ENCODE results near the gene ANKRD63. TPM values are rescaled to one million over a fixed set of nuclear protein-coding genes. Genes with fewer than 3 reads are reported as not detected.

The ANKRD63 gene
- total and polyA plus RNA-seq, 2 of the 13 experiments (the other 11 are each of a cell fraction or from before 2014, with no cell fraction given): not detected

DNA sequence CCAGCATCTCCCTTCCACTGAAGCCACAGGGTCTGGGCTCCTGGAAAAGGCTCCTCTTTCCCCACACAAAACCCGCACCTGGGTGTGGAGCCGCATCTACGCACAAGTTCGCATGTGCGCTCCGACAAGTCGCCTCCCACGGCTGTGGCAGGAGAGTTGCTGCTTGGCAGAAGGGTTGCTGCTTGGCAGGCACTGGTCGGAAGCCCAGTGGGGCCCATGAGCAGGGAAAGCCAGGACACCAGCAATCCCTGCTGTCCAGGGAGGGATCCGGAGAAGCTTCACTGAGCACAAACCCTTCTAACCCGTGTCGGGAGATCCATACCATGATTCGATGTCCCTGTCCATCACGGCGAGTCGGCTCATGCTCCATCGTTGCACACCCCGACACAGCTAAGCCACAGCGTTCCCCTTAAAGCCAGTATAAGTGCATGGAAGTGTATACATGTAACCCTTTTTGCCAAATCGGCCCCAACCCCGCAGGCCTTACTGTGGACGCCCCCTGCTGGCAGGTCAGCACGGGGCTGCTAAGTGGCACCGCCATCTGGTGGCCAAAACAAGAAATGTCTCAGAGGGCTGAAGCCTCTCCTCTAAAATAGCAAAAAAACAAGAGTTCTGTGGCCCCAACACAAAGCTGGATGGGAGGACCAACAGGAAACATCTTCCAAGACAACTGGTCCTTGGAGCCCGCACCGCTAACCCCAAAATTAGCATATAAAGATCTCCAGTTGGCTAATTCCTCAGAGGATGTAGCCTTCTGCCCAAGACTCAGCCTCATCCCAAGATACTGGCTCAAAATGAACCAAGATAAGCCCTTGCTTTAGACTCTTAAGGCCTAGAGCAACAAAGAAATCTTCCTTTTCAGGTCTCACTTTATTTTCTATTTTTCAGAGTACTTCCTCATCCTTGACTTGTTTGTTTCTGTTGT lies 8.3 kb downstream of the ANKRD63 start (continued):
- TF ChIP-seq STAG1 (CRISPR knock-in tag; IDR thresholded peaks at IDR 0.05) (peak; percentile 88), EP300 (IDR thresholded peaks at IDR 0.05; ENCODE audit: low read depth in 2 of 2, low read length in 2 of 2) (no peak), EP300 (CRISPR knock-in tag; IDR thresholded peaks at IDR 0.05; ENCODE audit: borderline replicate concordance) (0 out of 2 replicates have a peak, but pooled peaks have one; percentile 21), ZNF224 (CRISPR knock-in tag; IDR thresholded peaks at IDR 0.05) (no peak), SRSF4 (IDR thresholded peaks at IDR 0.05; ENCODE audit: low read depth, low read length, poor library complexity, severe bottlenecking) (no peak), SP140L (CRISPR knock-in tag; IDR thresholded peaks at IDR 0.05; ENCODE audit: borderline replicate concordance) (0 out of 2 replicates have a peak, but pooled peaks have one; percentile 62), HOXA9 (CRISPR knock-in tag; IDR thresholded peaks at IDR 0.05; ENCODE audit: borderline replicate concordance) (no peak), NR2F2 (IDR thresholded peaks at IDR 0.05; ENCODE audit: borderline replicate concordance, low read depth) (0 out of 2 replicates have a peak, but pooled peaks have one; percentile 18), PHF8 (CRISPR knock-in tag; IDR thresholded peaks at IDR 0.05) (no peak)
- TF ChIP-seq, protein P1, sequence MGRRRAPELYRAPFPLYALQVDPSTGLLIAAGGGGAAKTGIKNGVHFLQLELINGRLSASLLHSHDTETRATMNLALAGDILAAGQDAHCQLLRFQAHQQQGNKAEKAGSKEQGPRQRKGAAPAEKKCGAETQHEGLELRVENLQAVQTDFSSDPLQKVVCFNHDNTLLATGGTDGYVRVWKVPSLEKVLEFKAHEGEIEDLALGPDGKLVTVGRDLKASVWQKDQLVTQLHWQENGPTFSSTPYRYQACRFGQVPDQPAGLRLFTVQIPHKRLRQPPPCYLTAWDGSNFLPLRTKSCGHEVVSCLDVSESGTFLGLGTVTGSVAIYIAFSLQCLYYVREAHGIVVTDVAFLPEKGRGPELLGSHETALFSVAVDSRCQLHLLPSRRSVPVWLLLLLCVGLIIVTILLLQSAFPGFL (CRISPR knock-in tag; IDR thresholded peaks at IDR 0.05): no peak
- TF ChIP-seq, protein P2, sequence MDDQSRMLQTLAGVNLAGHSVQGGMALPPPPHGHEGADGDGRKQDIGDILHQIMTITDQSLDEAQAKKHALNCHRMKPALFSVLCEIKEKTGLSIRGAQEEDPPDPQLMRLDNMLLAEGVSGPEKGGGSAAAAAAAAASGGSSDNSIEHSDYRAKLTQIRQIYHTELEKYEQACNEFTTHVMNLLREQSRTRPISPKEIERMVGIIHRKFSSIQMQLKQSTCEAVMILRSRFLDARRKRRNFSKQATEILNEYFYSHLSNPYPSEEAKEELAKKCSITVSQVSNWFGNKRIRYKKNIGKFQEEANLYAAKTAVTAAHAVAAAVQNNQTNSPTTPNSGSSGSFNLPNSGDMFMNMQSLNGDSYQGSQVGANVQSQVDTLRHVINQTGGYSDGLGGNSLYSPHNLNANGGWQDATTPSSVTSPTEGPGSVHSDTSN (CRISPR knock-in tag; IDR thresholded peaks at IDR 0.05; ENCODE audit: borderline replicate concordance): no peak
- TF ChIP-seq, protein P3, sequence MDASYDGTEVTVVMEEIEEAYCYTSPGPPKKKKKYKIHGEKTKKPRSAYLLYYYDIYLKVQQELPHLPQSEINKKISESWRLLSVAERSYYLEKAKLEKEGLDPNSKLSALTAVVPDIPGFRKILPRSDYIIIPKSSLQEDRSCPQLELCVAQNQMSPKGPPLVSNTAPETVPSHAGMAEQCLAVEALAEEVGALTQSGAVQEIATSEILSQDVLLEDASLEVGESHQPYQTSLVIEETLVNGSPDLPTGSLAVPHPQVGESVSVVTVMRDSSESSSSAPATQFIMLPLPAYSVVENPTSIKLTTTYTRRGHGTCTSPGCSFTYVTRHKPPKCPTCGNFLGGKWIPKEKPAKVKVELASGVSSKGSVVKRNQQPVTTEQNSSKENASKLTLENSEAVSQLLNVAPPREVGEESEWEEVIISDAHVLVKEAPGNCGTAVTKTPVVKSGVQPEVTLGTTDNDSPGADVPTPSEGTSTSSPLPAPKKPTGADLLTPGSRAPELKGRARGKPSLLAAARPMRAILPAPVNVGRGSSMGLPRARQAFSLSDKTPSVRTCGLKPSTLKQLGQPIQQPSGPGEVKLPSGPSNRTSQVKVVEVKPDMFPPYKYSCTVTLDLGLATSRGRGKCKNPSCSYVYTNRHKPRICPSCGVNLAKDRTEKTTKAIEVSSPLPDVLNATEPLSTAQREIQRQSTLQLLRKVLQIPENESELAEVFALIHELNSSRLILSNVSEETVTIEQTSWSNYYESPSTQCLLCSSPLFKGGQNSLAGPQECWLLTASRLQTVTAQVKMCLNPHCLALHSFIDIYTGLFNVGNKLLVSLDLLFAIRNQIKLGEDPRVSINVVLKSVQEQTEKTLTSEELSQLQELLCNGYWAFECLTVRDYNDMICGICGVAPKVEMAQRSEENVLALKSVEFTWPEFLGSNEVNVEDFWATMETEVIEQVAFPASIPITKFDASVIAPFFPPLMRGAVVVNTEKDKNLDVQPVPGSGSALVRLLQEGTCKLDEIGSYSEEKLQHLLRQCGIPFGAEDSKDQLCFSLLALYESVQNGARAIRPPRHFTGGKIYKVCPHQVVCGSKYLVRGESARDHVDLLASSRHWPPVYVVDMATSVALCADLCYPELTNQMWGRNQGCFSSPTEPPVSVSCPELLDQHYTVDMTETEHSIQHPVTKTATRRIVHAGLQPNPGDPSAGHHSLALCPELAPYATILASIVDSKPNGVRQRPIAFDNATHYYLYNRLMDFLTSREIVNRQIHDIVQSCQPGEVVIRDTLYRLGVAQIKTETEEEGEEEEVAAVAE (CRISPR knock-in tag; IDR thresholded peaks at IDR 0.05; ENCODE audit: borderline replicate concordance): no peak; the same call in 1 of the 2 replicates
- TF ChIP-seq, protein P4, sequence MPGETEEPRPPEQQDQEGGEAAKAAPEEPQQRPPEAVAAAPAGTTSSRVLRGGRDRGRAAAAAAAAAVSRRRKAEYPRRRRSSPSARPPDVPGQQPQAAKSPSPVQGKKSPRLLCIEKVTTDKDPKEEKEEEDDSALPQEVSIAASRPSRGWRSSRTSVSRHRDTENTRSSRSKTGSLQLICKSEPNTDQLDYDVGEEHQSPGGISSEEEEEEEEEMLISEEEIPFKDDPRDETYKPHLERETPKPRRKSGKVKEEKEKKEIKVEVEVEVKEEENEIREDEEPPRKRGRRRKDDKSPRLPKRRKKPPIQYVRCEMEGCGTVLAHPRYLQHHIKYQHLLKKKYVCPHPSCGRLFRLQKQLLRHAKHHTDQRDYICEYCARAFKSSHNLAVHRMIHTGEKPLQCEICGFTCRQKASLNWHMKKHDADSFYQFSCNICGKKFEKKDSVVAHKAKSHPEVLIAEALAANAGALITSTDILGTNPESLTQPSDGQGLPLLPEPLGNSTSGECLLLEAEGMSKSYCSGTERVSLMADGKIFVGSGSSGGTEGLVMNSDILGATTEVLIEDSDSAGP (CRISPR knock-in tag; IDR thresholded peaks at IDR 0.05; ENCODE audit: borderline replicate concordance): peak; percentile 63
- TF ChIP-seq, protein P5, sequence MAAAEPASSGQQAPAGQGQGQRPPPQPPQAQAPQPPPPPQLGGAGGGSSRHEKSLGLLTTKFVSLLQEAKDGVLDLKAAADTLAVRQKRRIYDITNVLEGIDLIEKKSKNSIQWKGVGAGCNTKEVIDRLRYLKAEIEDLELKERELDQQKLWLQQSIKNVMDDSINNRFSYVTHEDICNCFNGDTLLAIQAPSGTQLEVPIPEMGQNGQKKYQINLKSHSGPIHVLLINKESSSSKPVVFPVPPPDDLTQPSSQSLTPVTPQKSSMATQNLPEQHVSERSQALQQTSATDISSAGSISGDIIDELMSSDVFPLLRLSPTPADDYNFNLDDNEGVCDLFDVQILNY (CRISPR knock-in tag; conservative IDR thresholded peaks at IDR 0.05): no peak
- TF ChIP-seq, protein P6, sequence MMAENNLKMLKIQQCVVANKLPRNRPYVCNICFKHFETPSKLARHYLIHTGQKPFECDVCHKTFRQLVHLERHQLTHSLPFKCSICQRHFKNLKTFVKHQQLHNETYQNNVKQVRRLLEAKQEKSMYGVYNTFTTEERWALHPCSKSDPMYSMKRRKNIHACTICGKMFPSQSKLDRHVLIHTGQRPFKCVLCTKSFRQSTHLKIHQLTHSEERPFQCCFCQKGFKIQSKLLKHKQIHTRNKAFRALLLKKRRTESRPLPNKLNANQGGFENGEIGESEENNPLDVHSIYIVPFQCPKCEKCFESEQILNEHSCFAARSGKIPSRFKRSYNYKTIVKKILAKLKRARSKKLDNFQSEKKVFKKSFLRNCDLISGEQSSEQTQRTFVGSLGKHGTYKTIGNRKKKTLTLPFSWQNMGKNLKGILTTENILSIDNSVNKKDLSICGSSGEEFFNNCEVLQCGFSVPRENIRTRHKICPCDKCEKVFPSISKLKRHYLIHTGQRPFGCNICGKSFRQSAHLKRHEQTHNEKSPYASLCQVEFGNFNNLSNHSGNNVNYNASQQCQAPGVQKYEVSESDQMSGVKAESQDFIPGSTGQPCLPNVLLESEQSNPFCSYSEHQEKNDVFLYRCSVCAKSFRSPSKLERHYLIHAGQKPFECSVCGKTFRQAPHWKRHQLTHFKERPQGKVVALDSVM (CRISPR knock-in tag; IDR thresholded peaks at IDR 0.05): 0 out of 2 replicates have a peak, but pooled peaks have one; percentile 18
